Epithelial cell of esophagus (primary cell): ENCODE data around the gene ZNF175.

Source experiments
- DNase-seq: peaks from one replicate; pipeline ENCODE4 v3.0.0; 2010; ENCODE audit warnings: low read depth
- H3K4me3 ChIP-seq: 2 replicates; pipeline ENCODE4 v1.5.1; 2011; ENCODE audit warnings: mild to moderate bottlenecking, low read length, control low read depth
- TF ChIP-seq, protein P1 (sequence below): IDR thresholded peaks from 2 replicates; pipeline ENCODE4 v1.5.1; 2011; ENCODE audit warnings: low read depth, mild to moderate bottlenecking, low read length, control low read depth, inconsistent platforms; ENCODE audit not compliant: insufficient read depth; ENCODE audit errors: missing control alignments

The ZNF175 gene

DNA sequence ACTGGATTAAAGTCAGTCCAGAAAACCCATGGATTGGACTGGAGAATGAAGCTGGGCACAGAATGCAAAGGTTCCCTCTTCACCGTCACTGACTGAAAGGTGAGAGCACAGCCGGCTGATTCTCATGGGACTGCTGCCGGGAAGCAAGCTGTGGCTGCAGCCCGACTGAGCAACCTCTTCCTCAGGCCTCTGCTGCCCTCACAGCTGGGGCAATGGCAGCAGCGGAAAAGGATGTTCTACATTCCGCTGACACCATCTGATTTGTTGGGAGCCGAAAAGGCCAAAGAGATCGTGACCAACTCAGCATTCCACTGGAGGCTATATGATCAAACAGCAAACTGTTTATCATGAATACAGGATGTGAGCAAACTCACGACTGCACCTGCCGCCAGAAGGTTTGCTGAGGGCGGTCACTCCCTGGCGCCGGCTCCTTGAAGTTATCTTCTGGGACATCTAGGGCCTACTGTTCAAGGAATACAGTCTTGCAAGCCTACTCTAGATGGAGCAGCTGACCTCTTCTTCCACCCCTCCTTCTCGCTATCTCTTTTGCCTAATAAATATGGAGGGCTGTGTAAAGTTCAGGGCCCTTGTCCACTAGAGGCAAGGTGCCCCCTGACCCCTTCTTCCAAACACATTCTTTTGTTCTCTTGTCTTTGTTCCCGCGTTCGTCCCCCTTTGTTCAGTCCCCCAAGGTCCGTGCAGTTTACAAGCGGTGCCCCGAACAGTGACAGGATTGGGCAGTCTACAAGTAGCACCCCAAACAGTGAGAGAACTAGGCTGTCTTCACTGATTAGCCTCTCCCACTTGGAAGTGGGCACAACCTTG is 20.0 kb upstream of the ZNF175 start:
- no peak for DNase-seq
- TF ChIP-seq, protein P1, sequence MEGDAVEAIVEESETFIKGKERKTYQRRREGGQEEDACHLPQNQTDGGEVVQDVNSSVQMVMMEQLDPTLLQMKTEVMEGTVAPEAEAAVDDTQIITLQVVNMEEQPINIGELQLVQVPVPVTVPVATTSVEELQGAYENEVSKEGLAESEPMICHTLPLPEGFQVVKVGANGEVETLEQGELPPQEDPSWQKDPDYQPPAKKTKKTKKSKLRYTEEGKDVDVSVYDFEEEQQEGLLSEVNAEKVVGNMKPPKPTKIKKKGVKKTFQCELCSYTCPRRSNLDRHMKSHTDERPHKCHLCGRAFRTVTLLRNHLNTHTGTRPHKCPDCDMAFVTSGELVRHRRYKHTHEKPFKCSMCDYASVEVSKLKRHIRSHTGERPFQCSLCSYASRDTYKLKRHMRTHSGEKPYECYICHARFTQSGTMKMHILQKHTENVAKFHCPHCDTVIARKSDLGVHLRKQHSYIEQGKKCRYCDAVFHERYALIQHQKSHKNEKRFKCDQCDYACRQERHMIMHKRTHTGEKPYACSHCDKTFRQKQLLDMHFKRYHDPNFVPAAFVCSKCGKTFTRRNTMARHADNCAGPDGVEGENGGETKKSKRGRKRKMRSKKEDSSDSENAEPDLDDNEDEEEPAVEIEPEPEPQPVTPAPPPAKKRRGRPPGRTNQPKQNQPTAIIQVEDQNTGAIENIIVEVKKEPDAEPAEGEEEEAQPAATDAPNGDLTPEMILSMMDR, result no peak
- no peak overlapping the region for H3K4me3 ChIP-seq

DNA sequence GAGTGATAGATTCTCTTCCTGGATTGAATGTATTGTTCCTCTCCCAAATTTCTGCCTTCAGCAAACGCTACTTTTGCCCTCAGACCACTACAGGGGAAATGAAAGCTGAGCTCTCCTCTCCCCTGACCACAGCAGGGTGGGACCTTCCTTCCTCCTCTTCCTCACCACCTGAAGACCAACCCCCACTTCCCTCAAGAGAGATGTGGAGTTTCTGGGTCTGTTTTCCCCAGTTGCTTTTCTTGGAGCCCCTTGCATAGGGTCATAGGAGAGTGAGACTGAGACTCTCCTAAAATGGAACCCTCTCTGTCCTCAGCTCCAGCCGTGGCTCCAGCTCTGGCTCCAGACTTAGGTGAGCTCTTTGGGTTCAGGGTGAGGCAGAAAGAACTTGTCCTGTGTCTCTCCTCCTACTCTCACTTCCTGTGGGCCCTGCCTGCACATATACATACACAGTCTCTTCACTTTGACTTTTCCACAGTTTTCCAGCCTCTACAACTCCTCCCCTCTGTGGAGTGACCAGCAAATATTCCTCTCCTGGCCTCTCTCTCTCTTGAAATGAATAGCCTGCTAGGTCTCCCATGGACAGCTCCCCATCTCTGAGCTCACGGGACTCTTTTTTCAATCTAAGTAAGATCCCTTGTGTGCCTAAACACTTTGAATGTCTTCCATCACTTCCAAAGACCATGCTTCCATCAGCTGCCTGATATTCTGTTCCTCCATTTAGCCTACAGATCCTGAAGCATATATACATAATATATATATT is 19.2 kb upstream of the ZNF175 start:
- H3K4me3 ChIP-seq, result no peak overlapping the region

DNA sequence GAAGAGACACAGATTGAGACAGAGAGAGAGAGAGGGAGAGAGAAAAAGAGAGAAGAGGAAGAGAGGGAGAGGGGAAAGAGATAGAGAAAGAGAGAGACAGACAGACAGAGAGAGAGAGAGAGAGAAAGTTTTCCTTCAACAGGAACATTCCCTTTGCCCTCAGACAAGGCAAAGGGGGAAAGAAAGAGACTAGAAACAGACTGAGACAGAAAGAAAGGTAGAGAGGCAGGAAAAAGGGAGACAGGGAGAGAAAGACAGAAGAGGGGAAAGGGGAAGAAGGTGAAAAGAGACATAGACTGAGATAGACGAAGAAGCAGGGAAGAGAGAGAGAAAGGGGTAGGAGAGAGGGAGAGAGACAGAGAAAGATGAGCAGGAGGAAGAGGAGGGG is 18.5 kb upstream of the ZNF175 start:
- no peak overlapping the region for H3K4me3 ChIP-seq
- TF ChIP-seq, protein P1, result no peak
- no peak for DNase-seq

More for the DNA sequence above, 19.2 kb upstream of the ZNF175 start:
- DNase-seq, result no peak
- TF ChIP-seq, protein P1, result no peak

- no peak overlapping the region for H3K4me3 ChIP-seq
- DNase-seq, result peak; percentile 66
- TF ChIP-seq, protein P1, result no peak
These were observed 17.9 kb upstream of the ZNF175 start for GRCh38 chr19:51552996-51553725.

DNA sequence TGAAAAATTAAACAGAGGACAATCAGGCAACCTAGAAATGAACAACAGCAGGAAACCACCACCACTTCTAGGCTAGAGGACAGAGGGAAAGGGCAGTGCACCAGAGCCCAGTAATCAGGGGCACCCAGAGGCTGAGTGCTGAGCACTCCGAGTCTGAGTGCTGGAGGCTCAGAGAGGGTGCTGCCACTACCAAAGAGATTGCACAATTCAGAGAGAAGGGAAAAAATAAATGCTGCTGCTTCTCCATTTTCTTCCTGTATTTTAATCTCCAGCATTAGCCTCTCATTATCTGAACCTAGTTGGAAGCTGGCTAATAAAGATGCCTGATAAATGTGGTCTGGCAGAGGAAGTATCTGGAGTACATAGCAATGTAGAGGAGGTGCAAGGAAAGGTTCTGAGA is 11.8 kb upstream of the ZNF175 start:
- no peak for DNase-seq
- TF ChIP-seq, protein P1, result no peak

GRCh38 chr19:51560339-51560738 is 10.7 kb upstream of the ZNF175 start:
- no peak overlapping the region for H3K4me3 ChIP-seq
- DNase-seq, result no peak
- TF ChIP-seq, protein P1, result no peak

More for the DNA sequence above, 11.8 kb upstream of the ZNF175 start:
- no peak overlapping the region for H3K4me3 ChIP-seq
